Skeletal muscle tissue (tissue), 4 donors: Measurements from ENCODE around the gene ITCH. TPM values are rescaled to one million over a fixed set of nuclear protein-coding genes. Genes with fewer than 3 reads are reported as not detected.
"Not testable (repeated sequence)": the region's sequence is repeated elsewhere in the genome, so short reads cannot be mapped to it uniquely, and the experiment has no call there.

Experiments used
- H3K27ac ChIP-seq: one replicate; pipeline ENCODE4 v1.7.0; 2013; ENCODE audit warnings: mild to moderate bottlenecking, low read depth, low read length, inconsistent platforms
- H3K27me3 ChIP-seq, 3 donors: one replicate each; pipeline ENCODE4 v1.7.0; 2013; ENCODE audit warnings: low read length in 3 of 3; ENCODE audit not compliant: control insufficient read depth in 3 of 3, insufficient read depth in 3 of 3
- H3K36me3 ChIP-seq, 3 donors: one replicate each; pipeline ENCODE4 v1.7.0; 2013; ENCODE audit warnings: low read length in 3 of 3; ENCODE audit not compliant: control insufficient read depth in 3 of 3, insufficient read depth in 3 of 3
- H3K4me1 ChIP-seq, 3 donors: one replicate each; pipeline ENCODE4 v1.7.0; 2013; ENCODE audit warnings: low read length in 3 of 3, mild to moderate bottlenecking in 3 of 3; ENCODE audit not compliant: control insufficient read depth in 3 of 3, insufficient read depth in 3 of 3
- H3K4me3 ChIP-seq, 3 donors: one replicate each; pipeline ENCODE4 v1.7.0; 2013; ENCODE audit warnings: low read length in 3 of 3
- H3K9ac ChIP-seq, 3 donors: one replicate each; pipeline ENCODE4 v1.7.0; 2013; ENCODE audit warnings: low read length in 3 of 3, mild to moderate bottlenecking in 3 of 3, moderate library complexity in 2 of 3, low read depth in 1 of 3
- H3K9me3 ChIP-seq, 3 donors: one replicate each; pipeline ENCODE4 v1.7.0; 2013; ENCODE audit warnings: low read length in 3 of 3; ENCODE audit not compliant: control insufficient read depth in 3 of 3
- total RNA-seq: library from RNA; depleted of rRNA; stranded (reverse); fragments of >200 nt; gene quantifications from one replicate; pipeline ENCODE4 v1.2.3, GENCODE V29; 2014
- donor health status: Osteomylitis.

Gene ITCH
- total RNA-seq, 1 donor from 2014 or later = 69.4 TPM

DNA sequence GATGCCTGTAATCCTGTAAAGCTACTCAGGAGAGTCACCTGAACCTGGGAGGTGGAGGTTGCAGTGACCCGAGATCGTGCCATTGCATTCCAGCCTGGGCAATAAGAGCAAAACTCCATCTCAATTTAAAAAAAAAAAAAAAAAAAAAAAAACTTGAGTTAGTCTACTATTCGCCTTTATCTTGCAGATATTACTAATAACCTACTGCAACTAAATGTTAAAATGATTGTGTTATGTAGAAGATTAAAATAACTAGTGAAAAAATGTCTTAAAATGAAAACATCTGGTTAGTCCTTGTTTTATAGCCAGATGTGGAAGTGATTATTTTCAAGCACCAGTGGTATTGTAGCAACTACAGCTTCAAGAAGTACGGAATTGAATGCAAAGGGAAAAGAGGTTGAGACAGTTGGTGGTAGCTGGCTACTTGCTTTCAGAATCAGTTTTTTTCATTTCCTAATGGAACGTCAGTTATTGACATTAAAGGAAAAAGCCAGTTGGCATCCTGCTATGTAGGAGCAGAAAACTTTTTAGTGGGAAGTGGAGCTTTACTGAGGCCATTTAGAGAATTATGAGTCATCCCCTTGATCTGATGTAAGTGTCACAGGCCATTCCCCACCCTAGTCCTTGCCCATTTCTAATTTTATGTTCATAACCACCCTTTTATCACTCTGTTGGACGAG lies 109.3 kb downstream of the ITCH start:
- Histone ChIP-seq H3K36me3 (peaks cover 0 to 10% (median 3%) of the 10 kb centered on the region in 3 donors), H3K27me3 (no peaks in the 10 kb centered on the region), H3K9ac (no peak overlapping the region), H3K9me3 (no peaks in the 10 kb centered on the region), H3K27ac (no peak overlapping the region), H3K4me1 (peaks cover 3 to 6% (median 3%) of the 10 kb centered on the region in 3 donors), H3K4me3 (no peak overlapping the region)

DNA sequence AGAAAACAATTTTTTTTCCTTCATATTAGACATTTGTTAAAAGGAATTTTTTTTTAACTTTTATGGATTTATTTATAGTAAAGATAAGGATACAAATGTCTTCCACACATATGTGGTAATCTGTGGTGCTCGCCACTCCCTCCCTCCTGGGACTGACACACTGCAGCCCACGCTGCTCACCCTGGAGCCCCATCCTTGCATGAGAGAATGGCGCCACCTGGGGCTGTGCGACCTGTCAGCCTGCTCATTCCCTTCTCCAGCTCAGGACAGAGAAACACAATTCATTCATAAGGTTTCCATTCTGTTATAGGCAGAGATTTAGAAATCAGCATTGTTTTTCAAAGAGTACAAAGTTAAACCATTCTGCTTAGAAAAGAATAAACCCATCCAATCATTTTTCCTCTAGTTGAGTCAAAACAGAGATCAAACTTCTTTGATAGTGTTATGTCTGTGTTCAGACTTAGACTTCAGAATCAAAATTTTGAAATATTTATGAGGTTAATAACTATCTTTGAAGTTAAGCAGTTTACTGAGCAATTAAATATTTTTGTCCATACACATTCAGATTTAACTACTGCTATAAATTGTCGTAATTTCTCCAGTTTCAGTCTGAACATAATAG lies 110.3 kb downstream of the ITCH start:
- H3K4me1 ChIP-seq = peaks cover 3 to 6% (median 3%) of the 10 kb centered on the region in 3 donors
- H3K4me3 ChIP-seq = no peak overlapping the region
- H3K36me3 ChIP-seq = peaks cover 0 to 10% (median 8%) of the 10 kb centered on the region in 3 donors
- H3K27me3 ChIP-seq = no peaks in the 10 kb centered on the region
- no peak overlapping the region for H3K27ac ChIP-seq
- H3K9ac ChIP-seq = no peak overlapping the region
- no peaks in the 10 kb centered on the region for H3K9me3 ChIP-seq

DNA sequence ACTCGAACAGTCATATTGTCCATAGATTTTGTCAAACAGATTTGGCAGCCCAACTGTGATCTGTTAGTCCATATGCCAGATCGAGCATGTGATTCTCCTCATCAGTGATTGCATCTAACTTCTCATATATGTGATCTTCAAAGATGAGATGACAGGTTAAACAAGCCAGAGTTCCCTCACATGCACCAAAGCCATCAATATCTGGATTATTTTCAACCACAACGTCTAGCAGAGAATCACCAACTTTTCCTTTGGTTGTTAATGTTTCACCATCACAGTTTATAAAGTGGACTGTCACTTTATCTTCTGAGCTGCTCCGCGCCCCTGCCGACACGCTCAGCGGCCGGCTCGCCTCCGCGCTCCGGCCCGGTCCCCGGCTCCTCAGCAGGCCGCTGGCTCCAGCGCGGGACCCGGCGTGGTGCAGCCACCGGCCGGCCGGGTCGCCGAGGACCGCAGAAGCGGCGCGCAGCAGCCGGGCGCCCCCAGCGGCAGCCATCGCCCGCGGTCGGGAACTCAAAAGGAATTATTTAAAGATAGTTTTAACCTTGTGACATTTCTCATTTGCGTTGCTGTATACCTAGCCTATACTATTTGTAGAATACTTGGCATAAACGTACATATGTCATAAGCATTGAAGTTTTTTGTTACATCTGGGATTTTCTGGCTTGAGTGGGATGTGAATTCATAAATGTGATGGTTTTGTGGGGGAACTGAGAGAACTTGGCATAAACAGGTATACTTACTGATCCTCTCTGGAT lies 113.1 kb downstream of the ITCH start:
- Histone ChIP-seq H3K9me3 (no peaks in the 10 kb centered on the region), H3K9ac (no peak overlapping the region), H3K4me3 (no peak overlapping the region), H3K27ac (no peak overlapping the region), H3K4me1 (peaks cover 0 to 6% (median 3%) of the 10 kb centered on the region in 3 donors), H3K36me3 (peaks cover 0 to 18% (median 8%) of the 10 kb centered on the region in 3 donors), H3K27me3 (no peaks in the 10 kb centered on the region)

GRCh38 chr20:34479627-34480026 lies 116.6 kb downstream of the ITCH start:
- no peak overlapping the region for H3K4me3 ChIP-seq
- H3K36me3 ChIP-seq = peaks cover 6 to 30% (median 19%) of the 10 kb centered on the region in 3 donors
- H3K27ac ChIP-seq = no peak overlapping the region
- H3K9me3 ChIP-seq = no peaks in the 10 kb centered on the region
- H3K4me1 ChIP-seq = no peaks in the 10 kb centered on the region
- H3K27me3 ChIP-seq = no peaks in the 10 kb centered on the region
- H3K9ac ChIP-seq = no peak overlapping the region

DNA sequence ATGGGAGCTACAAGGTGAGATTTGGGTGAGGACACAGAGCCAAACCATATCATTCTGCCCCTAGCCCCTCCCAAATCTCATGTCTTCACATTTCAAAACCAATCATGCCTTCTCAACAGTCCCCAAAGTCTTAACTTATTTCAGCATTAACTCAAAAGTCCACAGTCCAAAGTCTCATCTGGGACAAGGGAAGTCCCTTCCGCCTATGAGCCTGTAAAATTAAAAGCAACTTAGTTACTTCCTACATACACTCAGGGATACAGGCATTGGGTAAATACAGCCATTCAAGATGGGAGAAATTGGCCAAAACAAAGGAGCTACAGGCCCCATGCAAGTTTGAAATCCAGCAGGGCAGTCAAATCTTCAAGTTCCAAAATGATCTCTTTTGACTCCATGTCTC lies 119.1 kb downstream of the ITCH start:
- H3K27ac ChIP-seq, H3K4me1 ChIP-seq, H3K4me3 ChIP-seq, H3K9ac ChIP-seq, H3K9me3 ChIP-seq, H3K27me3 ChIP-seq: not testable (repeated sequence)
- peaks cover 6 to 32% (median 20%) of the 10 kb centered on the region in 3 donors for H3K36me3 ChIP-seq

GRCh38 chr20:34483585-34484220 lies 120.6 kb downstream of the ITCH start:
- H3K9ac ChIP-seq, H3K4me1 ChIP-seq, H3K27ac ChIP-seq, H3K27me3 ChIP-seq, H3K9me3 ChIP-seq, H3K4me3 ChIP-seq: not testable (repeated sequence)
- peaks cover 10 to 36% (median 23%) of the 10 kb centered on the region in 3 donors for H3K36me3 ChIP-seq

GRCh38 chr20:34485068-34485634 lies 122.1 kb downstream of the ITCH start:
- H3K4me1 ChIP-seq = no peaks in the 10 kb centered on the region
- H3K36me3 ChIP-seq = peaks cover 14 to 36% (median 31%) of the 10 kb centered on the region in 3 donors
- no peak overlapping the region for H3K4me3 ChIP-seq
- no peak overlapping the region for H3K9ac ChIP-seq
- no peaks in the 10 kb centered on the region for H3K27me3 ChIP-seq
- H3K9me3 ChIP-seq = no peaks in the 10 kb centered on the region
- H3K27ac ChIP-seq = no peak overlapping the region

DNA sequence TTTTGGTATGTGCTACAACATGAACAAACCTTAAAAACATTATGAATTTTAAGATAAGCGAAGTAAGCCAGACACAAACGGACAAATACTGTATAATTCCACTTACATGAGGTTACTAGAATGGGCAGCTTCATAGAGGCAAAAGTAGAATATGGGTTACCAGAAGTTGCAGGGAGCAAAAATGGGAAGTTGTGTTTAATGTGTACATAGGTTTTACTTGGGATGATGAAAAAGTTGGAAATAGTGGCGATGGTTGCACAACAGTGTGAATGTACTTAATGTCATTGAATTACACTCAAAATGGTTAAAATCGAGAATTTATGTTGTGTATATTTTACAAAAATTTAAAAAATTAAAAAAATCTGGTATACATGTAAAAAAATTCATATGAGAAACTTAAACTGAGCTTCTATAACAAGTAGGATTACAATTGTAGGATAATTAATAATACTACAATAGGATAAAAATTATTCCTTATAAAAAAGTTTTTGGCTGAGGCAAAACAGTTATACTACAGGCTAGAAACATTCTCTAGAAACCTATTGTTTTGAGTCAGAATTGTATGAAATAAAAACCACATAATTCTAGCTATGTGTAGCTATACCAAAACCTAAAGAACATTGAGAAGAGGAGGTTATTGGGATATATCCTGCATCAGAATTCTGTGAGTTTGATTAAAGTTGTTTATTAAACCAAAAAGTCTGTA lies 128.3 kb downstream of the ITCH start:
- H3K27ac ChIP-seq = no peak overlapping the region
- no peaks in the 10 kb centered on the region for H3K27me3 ChIP-seq
- H3K36me3 ChIP-seq = peaks cover 10 to 43% (median 35%) of the 10 kb centered on the region in 3 donors
- no peaks in the 10 kb centered on the region for H3K4me1 ChIP-seq
- no peaks in the 10 kb centered on the region for H3K9me3 ChIP-seq
- no peak overlapping the region for H3K4me3 ChIP-seq
- no peak overlapping the region for H3K9ac ChIP-seq

DNA sequence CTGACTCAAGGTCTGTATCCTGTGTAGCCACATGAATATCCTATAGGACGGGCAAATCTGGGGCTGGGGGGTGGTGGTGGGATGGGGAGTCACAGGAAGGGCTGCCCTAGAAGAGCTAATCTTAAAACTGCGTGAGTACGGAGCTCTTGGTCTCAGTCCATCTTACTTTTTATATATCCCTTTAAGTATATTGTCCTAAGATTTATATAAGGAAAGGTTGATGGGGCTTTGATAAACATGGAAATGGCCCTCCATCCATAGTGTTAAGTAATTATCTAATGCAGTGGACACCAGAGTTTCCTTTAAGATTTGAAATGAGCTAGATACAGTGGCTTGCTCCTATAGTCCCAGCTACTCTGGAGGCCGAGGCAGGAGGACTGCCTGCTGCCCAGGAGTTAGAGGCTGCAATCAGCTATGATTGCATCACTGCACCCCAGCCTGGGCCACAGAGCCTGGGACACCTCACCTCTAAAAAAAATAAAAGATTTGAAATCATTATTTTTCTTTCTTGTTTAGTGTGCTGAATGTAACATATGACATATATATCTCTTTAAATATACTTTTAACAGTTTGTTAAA lies 128.9 kb downstream of the ITCH start:
- no peaks in the 10 kb centered on the region for H3K27me3 ChIP-seq
- peaks cover 10 to 46% (median 38%) of the 10 kb centered on the region in 3 donors for H3K36me3 ChIP-seq

More for the DNA sequence above, 128.9 kb downstream of the ITCH start:
- Histone ChIP-seq H3K27ac (no peak overlapping the region), H3K9ac (no peak overlapping the region), H3K9me3 (no peaks in the 10 kb centered on the region), H3K4me1 (no peaks in the 10 kb centered on the region), H3K4me3 (no peak overlapping the region)
